ENCODE data around the gene SRD5A1. TPM values are rescaled to one million over a fixed set of nuclear protein-coding genes. Genes with fewer than 3 reads are reported as not detected.
A peak's percentile ranks its signal among the peaks of the same experiment; 100 is the strongest.

The SRD5A1 gene
- total RNA-seq, 1 donor from 2014 or later: 3.2 TPM

GRCh38 chr5:6703806-6704205, 70.6 kb downstream of the SRD5A1 start:
- DNase-seq (ENCODE audit: missing footprints) (no peak), ATAC-seq (no peak)
- intact Hi-C loops (cut with DNase I): no loop called here

GRCh38 chr5:6704361-6704851, 71.2 kb downstream of the SRD5A1 start:
- DNase-seq (ENCODE audit: missing footprints) (peak; percentile 75), ATAC-seq (peak; percentile 94)
- intact Hi-C loops (cut with DNase I): no loop called here

- intact Hi-C loops (cut with DNase I): no loop called here
- no peak for ATAC-seq
These were observed 71.8 kb downstream of the SRD5A1 start for GRCh38 chr5:6705088-6705487.

GRCh38 chr5:6705959-6706358, 72.7 kb downstream of the SRD5A1 start:
- no peak for ATAC-seq
- intact Hi-C loops (cut with DNase I): no loop called here
- no peak for DNase-seq (ENCODE audit: missing footprints)

More at GRCh38 chr5:6705088-6705487, 71.8 kb downstream of the SRD5A1 start:
- no peak for DNase-seq (ENCODE audit: missing footprints)

GRCh38 chr5:6707852-6708251, 74.6 kb downstream of the SRD5A1 start:
- DNase-seq (ENCODE audit: missing footprints) (no peak), ATAC-seq (no peak)
- intact Hi-C loops (cut with DNase I): no loop called here

- no peak for DNase-seq (ENCODE audit: missing footprints)
- no peak for ATAC-seq
- intact Hi-C loops (cut with DNase I): no loop called here
These were observed 75.6 kb downstream of the SRD5A1 start for GRCh38 chr5:6708814-6709213.

GRCh38 chr5:6710070-6710469, 76.8 kb downstream of the SRD5A1 start:
- no peak for DNase-seq (ENCODE audit: missing footprints)
- ATAC-seq: no peak
- intact Hi-C loops (cut with DNase I): loop anchor here (10.0 kb wide), 2 partner anchors 255 to 335 kb away; partner anchors contain the start of gene MED10

GRCh38 chr5:6710551-6711318, 77.5 kb downstream of the SRD5A1 start:
- ATAC-seq: no peak
- no peak for DNase-seq (ENCODE audit: missing footprints)
- intact Hi-C loops (cut with DNase I): loop anchor here (10.0 kb wide), 2 partner anchors 256 to 336 kb away; partner anchors contain the start of gene MED10

GRCh38 chr5:6711409-6712141, 78.3 kb downstream of the SRD5A1 start:
- intact Hi-C loops (cut with DNase I): loop anchor here (2.0 to 10.0 kb wide), 3 partner anchors 79 to 337 kb away; partner anchors contain the start of genes MED10, NSUN2 and SRD5A1

GRCh38 chr5:6712142-6712576, 78.9 kb downstream of the SRD5A1 start:
- intact Hi-C loops (cut with DNase I): loop anchor here (2.0 to 10.0 kb wide), 3 partner anchors 79 to 337 kb away; partner anchors contain the start of genes MED10, NSUN2 and SRD5A1
- peak; percentile 22 for ATAC-seq
- peak; percentile 81 for DNase-seq (ENCODE audit: missing footprints)

More at GRCh38 chr5:6711409-6712141, 78.3 kb downstream of the SRD5A1 start:
- ATAC-seq (no peak), DNase-seq (ENCODE audit: missing footprints) (no peak)

GRCh38 chr5:6712577-6713273, 79.5 kb downstream of the SRD5A1 start:
- DNase-seq (ENCODE audit: missing footprints) (peak; percentile 98), ATAC-seq (peak; percentile 90)
- intact Hi-C loops (cut with DNase I): loop anchor here (2.0 to 10.0 kb wide), 3 partner anchors 80 to 338 kb away; partner anchors contain the start of genes MED10, NSUN2 and SRD5A1

- ATAC-seq: no peak
- DNase-seq (ENCODE audit: missing footprints): peak; percentile 81
- intact Hi-C loops (cut with DNase I): loop anchor here (2.0 to 10.0 kb wide), 3 partner anchors 81 to 339 kb away; partner anchors contain the start of genes MED10, NSUN2 and SRD5A1
These were observed 80.3 kb downstream of the SRD5A1 start, which contains the start of gene TENT4A for GRCh38 chr5:6713274-6714225. Gene TENT4A, plus strand, starts transcription at chr5:6713432. Its CDS starts 552 bp downstream, at chr5:6713984.

GRCh38 chr5:6714226-6715041, 81.2 kb downstream of the SRD5A1 start:
- DNase-seq (ENCODE audit: missing footprints) (no peak), ATAC-seq (no peak)
- intact Hi-C loops (cut with DNase I): loop anchor here (10.0 kb wide), 2 partner anchors 260 to 340 kb away; partner anchors contain the start of gene MED10

GRCh38 chr5:6715271-6715670, 82.0 kb downstream of the SRD5A1 start:
- DNase-seq (ENCODE audit: missing footprints) (no peak), ATAC-seq (no peak)
- intact Hi-C loops (cut with DNase I): loop anchor here (10.0 kb wide), 2 partner anchors 260 to 340 kb away; partner anchors contain the start of gene MED10

- DNase-seq (ENCODE audit: missing footprints) (no peak), ATAC-seq (no peak)
- intact Hi-C loops (cut with DNase I): loop anchor here (10.0 kb wide), 2 partner anchors 261 to 341 kb away; partner anchors contain the start of gene MED10
These were observed 82.8 kb downstream of the SRD5A1 start for GRCh38 chr5:6715758-6716628.
